K562 (cell line): ENCODE data around the gene KCTD4. TPM values are rescaled to one million over a fixed set of nuclear protein-coding genes. Genes with fewer than 3 reads are reported as not detected.
A peak's percentile ranks its signal among the peaks of the same experiment; 100 is the strongest.

Source experiments
- CHAMP1 ChIP-seq: fragments of 450-650 bp; IDR thresholded peaks from 2 replicates; pipeline ENCODE4 v1.6.1; 2016; ENCODE audit warnings: mild to moderate bottlenecking
- CHD7 ChIP-seq: fragments of 200-600 bp; sonication (generic); IDR thresholded peaks from one replicate; pipeline ENCODE4 v1.6.1; 2012; ENCODE audit warnings: mild to moderate bottlenecking, low read depth, low read length, inconsistent platforms
- FOXP1 ChIP-seq: sonication (generic); formaldehyde crosslinking; IDR thresholded peaks from 2 replicates; pipeline ENCODE4 v1.8.0; 2022; ENCODE audit warnings: mild to moderate bottlenecking, missing genetic modification reagents
- HLTF ChIP-seq: fragments of 450-650 bp; IDR thresholded peaks from 2 replicates; pipeline ENCODE4 v1.6.1; 2016
- JUND ChIP-seq, 2 experiments: IDR thresholded peaks; 2 replicates in 1 of 2; 3 replicates in 1 of 2; pipeline ENCODE4 v1.6.1; 2011; ENCODE audit warnings: borderline replicate concordance in 2 of 2, low read depth in 2 of 2, low read length in 2 of 2, improper control_type of control experiment in 1 of 2, missing biosample characterization in 1 of 2, missing genetic modification characterization in 1 of 2, missing genetic modification reagents in 1 of 2
- KDM1A ChIP-seq, 2 experiments: fragments of 450-650 bp; IDR thresholded peaks; 2 replicates each; pipeline ENCODE4 v1.6.1; 2016; ENCODE audit warnings: mild to moderate bottlenecking in 2 of 2
- PHF8 ChIP-seq: fragments of 200-600 bp; sonication (generic); IDR thresholded peaks from 2 replicates; pipeline ENCODE4 v1.6.1; 2012; ENCODE audit warnings: mixed run types, mild to moderate bottlenecking, inconsistent platforms, low read length, moderate library complexity, borderline replicate concordance
- RBM34 ChIP-seq: fragments of 200-400 bp; formaldehyde crosslinking; IDR thresholded peaks from 2 replicates; pipeline ENCODE4 v1.6.1; 2018; ENCODE audit warnings: low read length, borderline replicate concordance; ENCODE audit not compliant: insufficient read depth
- SMARCA4 ChIP-seq: fragments of 450-650 bp; IDR thresholded peaks from 2 replicates; pipeline ENCODE4 v1.6.1; 2016
- ZFX ChIP-seq: sonication (generic); formaldehyde crosslinking; IDR thresholded peaks from 2 replicates; pipeline ENCODE4 v1.8.0; 2022; ENCODE audit warnings: mild to moderate bottlenecking, missing genetic modification reagents, moderate library complexity
- polyA plus RNA-seq, 8 experiments: library from polyadenylated mRNA; depleted of rRNA in 4 of 8; stranded (reverse) in 5 of 8; unstranded in 3 of 8; fragments of >200 nt; fragmentation: Nextera tagmentation in 2 of 8; fragmentation: Illumina TruSeq in 1 of 8; extraction: Ambion mirVana in 2 of 8; extraction: Trizol in 1 of 8; gene quantifications; 2 replicates each; pipeline versions ENCODE4 v1.2.1 to v1.2.3, GENCODE V29; 2011 to 2014; ENCODE audit warnings: inconsistent platforms in 1 of 8, missing spikeins in 1 of 8
- total RNA-seq, 7 experiments: library from RNA; depleted of rRNA in 6 of 7; stranded (reverse); fragments of >200 nt in 6 of 7; fragmentation: Illumina TruSeq in 2 of 7; extraction: Trizol in 2 of 7; gene quantifications; 2 replicates each; pipeline versions ENCODE4 v1.2.1 to v1.2.3, GENCODE V29; 2011 to 2021; ENCODE audit warnings: low replicate concordance in 1 of 7
- TF ChIP-seq, protein P1 (sequence below), 2 experiments: fragments of 450-650 bp in 1 of 2; sonication (generic) in 1 of 2; formaldehyde crosslinking in 1 of 2; IDR thresholded peaks in 1 of 2; conservative IDR thresholded peaks in 1 of 2; 2 replicates each; pipeline versions ENCODE4 v1.6.1 to v1.8.1; 2016 to 2023; ENCODE audit warnings: mild to moderate bottlenecking in 2 of 2, moderate library complexity in 2 of 2, inconsistent platforms in 1 of 2, missing genetic modification reagents in 1 of 2

KCTD4 gene
- total and polyA plus RNA-seq, 9 of the 15 experiments (the other 6 are each of a cell fraction or from before 2014, with no cell fraction given) = not detected

DNA sequence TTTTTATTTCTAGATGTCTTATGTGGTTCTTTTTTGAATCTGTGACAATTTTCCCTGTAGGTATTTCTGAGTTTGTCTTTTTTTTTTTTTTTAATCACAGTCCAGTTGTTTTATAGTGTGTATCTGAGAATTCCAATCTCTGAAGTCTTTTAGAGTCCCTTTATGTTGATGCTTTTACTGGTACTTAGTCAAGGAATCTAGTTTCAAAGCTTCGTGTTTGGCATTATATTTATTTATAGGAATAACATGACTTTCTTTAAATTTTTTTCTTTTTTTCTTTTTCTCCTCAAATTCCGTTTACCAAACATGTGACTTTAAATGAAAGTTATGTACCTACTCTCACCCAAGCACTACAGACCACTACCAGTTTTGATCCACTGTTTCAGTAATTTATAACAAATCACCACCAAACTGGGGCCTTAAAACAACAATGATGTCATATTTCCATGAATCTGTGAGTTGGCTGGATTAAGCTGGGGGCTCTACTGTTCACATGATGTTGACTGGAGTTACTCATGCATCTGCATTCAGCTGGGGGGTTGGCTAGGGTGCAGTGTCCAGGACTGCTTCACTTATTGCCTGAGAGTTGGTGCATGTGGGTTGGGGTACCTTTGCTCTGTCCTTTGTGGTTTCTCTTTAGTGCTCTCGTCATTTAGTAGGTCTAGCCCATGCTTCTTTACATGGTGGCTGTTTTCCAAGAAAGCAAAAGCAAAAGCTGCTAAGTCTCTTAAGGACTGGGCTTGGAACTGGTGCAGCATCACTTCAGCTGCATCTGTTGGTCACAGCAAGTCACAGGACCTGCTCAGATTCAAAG, 22.3 kb downstream of the KCTD4 start (continued):
- TF ChIP-seq CHAMP1 (no peak), SMARCA4 (peak; percentile 29; the same call in 1 of the 2 replicates), JUND (IDR thresholded peaks at IDR 0.05; ENCODE audit: borderline replicate concordance, low read depth, low read length) (peak; percentile 69; the same call in 1 of the 2 replicates), JUND (tag; IDR thresholded peaks at IDR 0.05; ENCODE audit: borderline replicate concordance, low read depth, low read length) (no peak), FOXP1 (CRISPR knock-in tag) (no peak), HLTF (no peak), PHF8 (no peak), CHD7 (no peak), ZFX (no peak), RBM34 (no peak), KDM1A (IDR thresholded peaks at IDR 0.05) (peak in 1 of 2 experiments; percentile 14; a peak in 1 of 4 replicates)
- TF ChIP-seq, protein P1, sequence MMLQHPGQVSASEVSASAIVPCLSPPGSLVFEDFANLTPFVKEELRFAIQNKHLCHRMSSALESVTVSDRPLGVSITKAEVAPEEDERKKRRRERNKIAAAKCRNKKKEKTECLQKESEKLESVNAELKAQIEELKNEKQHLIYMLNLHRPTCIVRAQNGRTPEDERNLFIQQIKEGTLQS (IDR thresholded peaks at IDR 0.05) = peak; percentile 80
- TF ChIP-seq, protein P1 (CRISPR knock-in tag; conservative IDR thresholded peaks at IDR 0.05) = no peak
